ENCODE data around the gene MBD5. TPM values are rescaled to one million over a fixed set of nuclear protein-coding genes. Genes with fewer than 3 reads are reported as not detected.

The MBD5 gene
- total RNA-seq, 4 donors from 2014 or later, result 11.9 to 51.9 (median 19.7) TPM

- Histone ChIP-seq H3K27me3 (no peaks in the 10 kb centered on the region), H3K27ac (no peak overlapping the region), H3K9me3 (no peaks in the 10 kb centered on the region), H3K36me3 (no peaks in the 10 kb centered on the region), H3K4me1 (peaks cover 10% of the 10 kb centered on the region), H3K4me3 (peak overlapping the region; percentile 35)
- TF ChIP-seq, protein P1, sequence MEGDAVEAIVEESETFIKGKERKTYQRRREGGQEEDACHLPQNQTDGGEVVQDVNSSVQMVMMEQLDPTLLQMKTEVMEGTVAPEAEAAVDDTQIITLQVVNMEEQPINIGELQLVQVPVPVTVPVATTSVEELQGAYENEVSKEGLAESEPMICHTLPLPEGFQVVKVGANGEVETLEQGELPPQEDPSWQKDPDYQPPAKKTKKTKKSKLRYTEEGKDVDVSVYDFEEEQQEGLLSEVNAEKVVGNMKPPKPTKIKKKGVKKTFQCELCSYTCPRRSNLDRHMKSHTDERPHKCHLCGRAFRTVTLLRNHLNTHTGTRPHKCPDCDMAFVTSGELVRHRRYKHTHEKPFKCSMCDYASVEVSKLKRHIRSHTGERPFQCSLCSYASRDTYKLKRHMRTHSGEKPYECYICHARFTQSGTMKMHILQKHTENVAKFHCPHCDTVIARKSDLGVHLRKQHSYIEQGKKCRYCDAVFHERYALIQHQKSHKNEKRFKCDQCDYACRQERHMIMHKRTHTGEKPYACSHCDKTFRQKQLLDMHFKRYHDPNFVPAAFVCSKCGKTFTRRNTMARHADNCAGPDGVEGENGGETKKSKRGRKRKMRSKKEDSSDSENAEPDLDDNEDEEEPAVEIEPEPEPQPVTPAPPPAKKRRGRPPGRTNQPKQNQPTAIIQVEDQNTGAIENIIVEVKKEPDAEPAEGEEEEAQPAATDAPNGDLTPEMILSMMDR (IDR thresholded peaks at IDR 0.05), result no peak
- TF ChIP-seq POLR2A (IDR thresholded peaks at IDR 0.05), result no peak
- no peak for TF ChIP-seq POLR2AphosphoS5 (IDR thresholded peaks at IDR 0.05)
- TF ChIP-seq EP300 (IDR thresholded peaks at IDR 0.05), result no peak
- DNase-seq (ENCODE audit: low spot score in 2 of 2), result no peak
- 75% methylated on average over 3 of the region's 3 CpGs for whole genome bisulfite sequencing
Measured at GRCh38 chr2:148508878-148509287, 488.0 kb downstream of the MBD5 start.

DNA sequence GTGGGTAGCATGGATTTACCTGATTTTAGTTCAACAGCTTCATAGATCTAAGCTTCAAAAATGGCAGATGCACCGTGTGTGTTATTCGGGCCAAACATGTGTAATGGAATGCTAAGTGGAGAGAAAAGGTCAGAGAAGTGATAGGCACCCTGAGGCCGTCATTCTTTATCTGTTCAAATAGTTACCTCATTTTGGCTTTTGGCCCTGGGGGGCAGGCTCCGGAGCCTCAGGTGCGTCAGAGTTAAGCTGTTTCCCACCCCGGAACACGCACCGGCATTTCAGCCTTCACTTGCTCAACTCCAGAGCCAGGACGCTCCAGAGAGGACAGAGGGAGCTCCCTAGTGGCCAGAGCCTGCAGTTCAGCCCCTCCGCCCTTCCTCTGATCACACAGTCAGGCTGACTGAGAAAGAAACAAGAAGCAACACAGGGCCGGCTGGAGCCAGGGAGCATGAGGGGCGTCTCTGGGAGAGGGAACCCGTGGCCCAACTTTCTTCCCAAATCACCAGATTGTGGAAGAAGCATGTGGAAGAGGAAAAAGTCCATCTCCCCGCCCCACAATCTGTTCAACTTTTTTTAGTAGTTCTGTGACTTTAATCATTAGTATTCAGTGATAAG, 488.5 kb downstream of the MBD5 start:
- DNase-seq (ENCODE audit: low spot score in 2 of 2), result peak; percentile 89 to 90
- no peaks in the 10 kb centered on the region for H3K9me3 ChIP-seq
- H3K27me3 ChIP-seq, result no peaks in the 10 kb centered on the region
- H3K36me3 ChIP-seq, result no peaks in the 10 kb centered on the region
- TF ChIP-seq POLR2A (IDR thresholded peaks at IDR 0.05), result no peak
- TF ChIP-seq, protein P1 (IDR thresholded peaks at IDR 0.05), result peak; percentile 50 to 85
- TF ChIP-seq POLR2AphosphoS5 (IDR thresholded peaks at IDR 0.05), result no peak
- TF ChIP-seq EP300 (IDR thresholded peaks at IDR 0.05), result no peak
- H3K4me1 ChIP-seq, result peaks cover 10% of the 10 kb centered on the region
- peak overlapping the region; percentile 35 for H3K4me3 ChIP-seq
- no peak overlapping the region for H3K27ac ChIP-seq
- WGBS, result 10% methylated on average over 12 of the region's 14 CpGs

DNA sequence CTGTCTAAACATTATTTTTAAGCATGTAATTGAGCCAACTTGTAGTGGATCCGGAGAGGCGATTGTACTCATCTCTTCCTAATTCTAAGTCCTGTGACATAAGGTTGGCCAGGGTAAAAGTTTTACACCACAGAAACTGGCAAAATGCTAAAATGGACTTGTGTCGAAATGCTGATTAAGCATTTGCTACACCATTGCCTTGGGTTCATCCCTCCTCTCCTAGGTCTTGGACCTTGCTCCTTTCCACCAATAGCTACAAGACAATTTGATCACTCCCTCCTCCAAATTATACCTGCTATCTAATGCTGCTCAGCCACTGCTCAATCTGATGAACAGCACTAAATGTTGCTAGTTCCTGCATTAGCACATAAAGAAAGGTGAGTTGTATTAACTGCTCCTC, 491.0 kb downstream of the MBD5 start:
- DNase-seq (ENCODE audit: low spot score in 2 of 2), result no peak
- Histone ChIP-seq H3K4me1 (peaks cover 10% of the 10 kb centered on the region), H3K27me3 (no peaks in the 10 kb centered on the region), H3K9me3 (no peaks in the 10 kb centered on the region), H3K4me3 (no peak overlapping the region), H3K36me3 (no peaks in the 10 kb centered on the region), H3K27ac (no peak overlapping the region)
- 92% methylated on average over 3 of the region's 3 CpGs for WGBS
- TF ChIP-seq EP300 (IDR thresholded peaks at IDR 0.05) (no peak), POLR2AphosphoS5 (IDR thresholded peaks at IDR 0.05) (no peak), POLR2A (IDR thresholded peaks at IDR 0.05) (no peak)
- TF ChIP-seq, protein P1 (IDR thresholded peaks at IDR 0.05), result no peak

GRCh38 chr2:148512501-148512900, 491.6 kb downstream of the MBD5 start:
- Histone ChIP-seq H3K4me1 (peaks cover 10% of the 10 kb centered on the region), H3K36me3 (no peaks in the 10 kb centered on the region), H3K4me3 (no peak overlapping the region), H3K27ac (no peak overlapping the region), H3K27me3 (no peaks in the 10 kb centered on the region), H3K9me3 (no peaks in the 10 kb centered on the region)
- DNase-seq (ENCODE audit: low spot score in 2 of 2), result no peak
- TF ChIP-seq POLR2AphosphoS5 (IDR thresholded peaks at IDR 0.05), result no peak
- TF ChIP-seq, protein P1 (IDR thresholded peaks at IDR 0.05), result no peak
- TF ChIP-seq POLR2A (IDR thresholded peaks at IDR 0.05), result no peak
- no peak for TF ChIP-seq EP300 (IDR thresholded peaks at IDR 0.05)
- 94% methylated on average over 1 of the region's 1 CpG for WGBS

DNA sequence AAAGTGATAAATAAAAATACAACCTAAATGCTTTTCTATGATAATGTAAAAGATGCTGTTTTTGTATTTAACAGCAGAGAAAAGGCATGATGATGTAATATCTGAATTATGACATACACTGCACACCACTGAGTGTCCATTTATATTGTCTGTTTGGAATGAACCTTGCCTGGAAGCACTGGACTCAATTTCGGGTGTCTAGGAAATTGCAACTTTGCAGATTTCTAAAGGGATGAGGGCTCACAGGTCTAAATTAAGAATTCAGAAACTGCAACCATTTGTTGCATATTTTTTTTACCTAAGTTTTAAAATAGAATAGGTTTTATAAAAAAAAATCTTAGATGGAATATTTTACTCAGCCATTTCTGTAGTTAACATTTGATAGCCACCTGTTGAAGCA, 492.5 kb downstream of the MBD5 start:
- Histone ChIP-seq H3K4me3 (no peak overlapping the region), H3K27me3 (no peaks in the 10 kb centered on the region), H3K36me3 (no peaks in the 10 kb centered on the region), H3K27ac (no peak overlapping the region), H3K9me3 (no peaks in the 10 kb centered on the region), H3K4me1 (peaks cover 10% of the 10 kb centered on the region)
- TF ChIP-seq, protein P1 (IDR thresholded peaks at IDR 0.05), result no peak
- 83% methylated on average over 1 of the region's 1 CpG for WGBS
- DNase-seq (ENCODE audit: low spot score in 2 of 2), result no peak
